Panc1 (cell line): ENCODE results near the gene SMIM29. TPM values are rescaled to one million over a fixed set of nuclear protein-coding genes. Genes with fewer than 3 reads are reported as not detected.

Experiments used
- ATAC-seq: fragments of 200-7000 bp; cut with Tn5 transposase; 2 replicates; pipeline ENCODE4 v1.9.1; 2020; ENCODE audit warnings: mild to moderate bottlenecking, moderate library complexity
- BruUV-seq: library from RNA; stranded (reverse); fragments of 400-500 nt; replicated peaks from 2 replicates; lab custom pipeline; 2021; lab: Mats Ljungman, UMichigan
- CTCF ChIA-PET: fragments of 300-600 bp; sonication (Branson Sonifier 250); formaldehyde crosslinking; loops from one replicate; lab custom pipeline; 2022; ENCODE audit warnings: antibody characterized with exemption; lab: Charles Lee
- POLR2A ChIA-PET: fragments of 300-600 bp; sonication (Branson Sonifier 250); formaldehyde crosslinking; loops from one replicate; lab custom pipeline; 2022; ENCODE audit warnings: antibody characterized with exemption; lab: Charles Lee
- DNase-seq: peaks from one replicate; pipeline ENCODE4 v3.0.0-alpha.2; 2010; ENCODE audit warnings: low read depth, low spot score
- H3K27ac ChIP-seq: 2 replicates; pipeline ENCODE4 v1.5.1; 2011; ENCODE audit warnings: mild to moderate bottlenecking, low read length, inconsistent platforms
- H3K27me3 ChIP-seq: fragments of 200-500 bp; sonication (Bioruptor generic); 2 replicates; pipeline ENCODE4 v1.6.0; 2014; ENCODE audit warnings: low read length, inconsistent platforms; ENCODE audit not compliant: control insufficient read depth, insufficient read depth
- H3K36me3 ChIP-seq: fragments of 200-500 bp; sonication (Bioruptor generic); 2 replicates; pipeline ENCODE4 v1.5.1; 2014; ENCODE audit warnings: inconsistent platforms, mild to moderate bottlenecking, low read length, moderate library complexity; ENCODE audit not compliant: control insufficient read depth, insufficient read depth
- H3K4me1 ChIP-seq: 2 replicates; pipeline ENCODE4 v1.5.1; 2011; ENCODE audit warnings: inconsistent platforms, mild to moderate bottlenecking, low read length, moderate library complexity; ENCODE audit not compliant: control insufficient read depth, insufficient read depth
- H3K4me3 ChIP-seq, 2 experiments: 2 replicates each; pipeline ENCODE4 v1.5.1; 2011 to 2012; ENCODE audit warnings: low read depth in 2 of 2, low read length in 2 of 2, mild to moderate bottlenecking in 2 of 2, inconsistent platforms in 1 of 2, moderate library complexity in 1 of 2
- H3K9me3 ChIP-seq: fragments of 200-500 bp; sonication (Bioruptor generic); 2 replicates; pipeline ENCODE4 v1.5.1; 2014; ENCODE audit warnings: low read depth, mild to moderate bottlenecking, inconsistent platforms, low read length, moderate library complexity; ENCODE audit not compliant: control insufficient read depth, insufficient read depth
- CTCF ChIP-seq: fragments of 450-650 bp; IDR thresholded peaks from 2 replicates; pipeline ENCODE4 v1.5.1; 2017; ENCODE audit warnings: mild to moderate bottlenecking
- POLR2AphosphoS5 ChIP-seq: IDR thresholded peaks from 2 replicates; pipeline ENCODE4 v1.6.1; 2012; ENCODE audit warnings: mild to moderate bottlenecking, low read depth, low read length, moderate library complexity
- REST ChIP-seq, 2 experiments: IDR thresholded peaks; 2 replicates each; pipeline ENCODE4 v1.6.1; 2011 to 2012; ENCODE audit warnings: low read depth in 2 of 2, control low read depth in 1 of 2, low read length in 1 of 2, mild to moderate bottlenecking in 1 of 2, moderate library complexity in 1 of 2; ENCODE audit not compliant: insufficient read depth in 1 of 2
- SIN3A ChIP-seq: IDR thresholded peaks from 2 replicates; pipeline ENCODE4 v1.6.1; 2012; ENCODE audit warnings: low read depth, mild to moderate bottlenecking, low read length, moderate library complexity, borderline replicate concordance; ENCODE audit not compliant: insufficient read depth
- TCF7L2 ChIP-seq: IDR thresholded peaks from 2 replicates; pipeline ENCODE4 v1.6.1; 2011; ENCODE audit warnings: mild to moderate bottlenecking, low read depth, low read length, inconsistent platforms
- in situ Hi-C: cut with HindIII; loops from 2 replicates; pipeline ENCODE4 v1.10.0; 2016; ENCODE audit warnings: low sequenced_read_pairs, low pct_unique_long_range_greater_than_20kb
- intact Hi-C: fragments of 100-400 bp; cut with micrococcal nuclease; formaldehyde crosslinking; loops from one replicate; pipeline ENCODE4 v1.10.0; 2022; ENCODE audit not compliant: unreplicated experiment
- total RNA-seq: library from RNA; stranded (reverse); gene quantifications from one replicate; pipeline ENCODE4 v1.2.1, GENCODE V29; 2021; ENCODE audit not compliant: unreplicated experiment

The SMIM29 gene
- total RNA-seq, 1 experiment from 2014 or later = 35.6 TPM

DNA sequence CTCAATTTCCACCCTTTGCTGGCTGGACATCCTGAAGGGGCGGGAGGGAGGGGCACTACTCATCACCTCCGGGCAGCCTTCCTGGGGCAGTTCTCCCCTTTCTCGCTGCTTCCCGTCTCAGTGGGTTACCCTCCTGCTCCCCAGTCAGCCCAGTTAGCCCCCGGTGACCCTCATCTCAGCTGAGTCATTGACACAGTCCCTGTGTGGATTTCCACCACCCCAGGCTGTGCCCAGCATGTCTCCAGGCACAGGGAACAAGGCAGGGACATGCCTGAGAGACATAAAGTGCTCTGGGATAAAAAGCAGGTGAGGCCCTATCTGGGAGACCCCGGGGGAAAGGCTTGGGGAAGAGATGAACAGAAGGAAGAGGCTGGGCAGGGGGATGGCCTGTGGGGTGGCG is 42.1 kb downstream of the SMIM29 start:
- TF ChIP-seq REST (IDR thresholded peaks at IDR 0.05; ENCODE audit: insufficient read depth in 1 of 2, low read depth in 2 of 2, low read length in 1 of 2) (no peak), CTCF (no peak), SIN3A (no peak), TCF7L2 (no peak), POLR2AphosphoS5 (no peak)
- ChIA-PET POLR2A (interaction anchor here (0.8 kb wide), 1 partner anchor 17 kb away, joined by 3 read pairs; no protein-coding TSS in a partner anchor), CTCF (interaction anchor here (0.8 kb wide), 1 partner anchor 30 kb away, joined by 4 read pairs; the partner anchor contains the start of gene HMGA1)
- Histone ChIP-seq H3K4me1 (no peaks in the 10 kb centered on the region), H3K36me3 (no peaks in the 10 kb centered on the region), H3K27me3 (no peaks in the 10 kb centered on the region), H3K9me3 (no peaks in the 10 kb centered on the region), H3K27ac (no peak overlapping the region), H3K4me3 (no peak overlapping the region)
- in situ Hi-C loops (no loop called here), intact Hi-C loops (no loop called here)
- no TSS peak for BruUV-seq
- ATAC-seq = no peak
- DNase-seq = no peak

- no TSS peak for BruUV-seq
- Histone ChIP-seq H3K9me3 (no peaks in the 10 kb centered on the region), H3K4me1 (no peaks in the 10 kb centered on the region), H3K36me3 (no peaks in the 10 kb centered on the region), H3K27ac (no peak overlapping the region), H3K27me3 (no peaks in the 10 kb centered on the region), H3K4me3 (no peak overlapping the region)
- DNase-seq (no peak), ATAC-seq (no peak)
- ChIA-PET POLR2A (no interaction called here), CTCF (no interaction called here)
- intact Hi-C loops (no loop called here), in situ Hi-C loops (no loop called here)
- TF ChIP-seq POLR2AphosphoS5 = no peak
- no peak for TF ChIP-seq REST (IDR thresholded peaks at IDR 0.05; ENCODE audit: insufficient read depth in 1 of 2, low read depth in 2 of 2, low read length in 1 of 2)
- no peak for TF ChIP-seq SIN3A
- no peak for TF ChIP-seq CTCF
- no peak for TF ChIP-seq TCF7L2
Observed at GRCh38 chr6:34205916-34206315, 42.9 kb downstream of the SMIM29 start.
